ENCODE data around the gene TBC1D16. TPM values are rescaled to one million over a fixed set of nuclear protein-coding genes. Genes with fewer than 3 reads are reported as not detected.
A peak's percentile ranks its signal among the peaks of the same experiment; 100 is the strongest.

Gene TBC1D16
- total and polyA plus RNA-seq, 7 donors: 1.7 to 11.4 (median 6.5) TPM

DNA sequence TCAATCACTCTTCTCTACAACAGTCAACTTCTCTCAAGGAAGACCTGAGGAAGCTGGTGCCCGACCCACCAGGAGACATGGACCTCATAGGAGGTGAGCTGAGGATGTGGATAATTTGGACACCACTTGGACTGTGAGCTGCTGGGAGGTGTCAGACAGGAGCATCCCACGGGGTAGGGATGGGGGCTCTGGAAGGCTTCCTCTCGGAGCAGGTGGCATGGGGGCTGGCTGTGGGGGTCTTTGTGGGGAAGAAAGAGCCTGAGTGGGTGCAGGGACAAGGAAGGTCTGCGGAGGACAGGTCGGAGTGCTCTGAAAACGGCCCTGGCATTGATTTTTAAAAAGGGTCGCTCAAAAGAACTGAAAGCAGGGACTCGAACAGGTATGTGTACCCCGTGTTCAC lies 64.0 kb downstream of the TBC1D16 start:
- no peak for ATAC-seq
- Histone ChIP-seq H3K27me3 (ENCODE audit: insufficient read depth in 3 of 3, low read length in 2 of 3) (peaks cover 0 to 13% (median 3%) of the 10 kb centered on the region in 3 donors), H3K27ac (no peak overlapping the region), H3K36me3 (ENCODE audit: insufficient read depth in 1 of 2, low read depth in 1 of 2) (no peaks in the 10 kb centered on the region), H3K4me1 (no peaks in the 10 kb centered on the region), H3K9me3 (no peaks in the 10 kb centered on the region), H3K4me3 (no peak overlapping the region)
- intact Hi-C loops (cut with DNase I): loop anchor here in 1 of 2 donors (5.0 kb wide), 1 partner anchor 179 kb away; no protein-coding TSS in a partner anchor
- DNase-seq: no peak
- TF ChIP-seq CTCF (IDR thresholded peaks at IDR 0.05): no peak
- 91 to 96% (median 93%) methylated on average over 9 of the region's 9 CpGs for WGBS, 3 donors

- 62 to 64% (median 63%) methylated on average over 10 of the region's 10 CpGs for WGBS, 3 donors
- no peak for DNase-seq
- ATAC-seq: no peak
- no peaks in the 10 kb centered on the region for H3K9me3 ChIP-seq
- TF ChIP-seq CTCF (IDR thresholded peaks at IDR 0.05): peak; percentile 33
- no peak overlapping the region for H3K27ac ChIP-seq
- no peaks in the 10 kb centered on the region for H3K36me3 ChIP-seq (ENCODE audit: insufficient read depth in 1 of 2, low read depth in 1 of 2)
- H3K27me3 ChIP-seq (ENCODE audit: insufficient read depth in 3 of 3, low read length in 2 of 3): peaks cover 0 to 13% (median 0%) of the 10 kb centered on the region in 3 donors
- intact Hi-C loops (cut with DNase I): loop anchor here in 1 of 2 donors (5.0 kb wide), 1 partner anchor 178 kb away; no protein-coding TSS in a partner anchor
- H3K4me3 ChIP-seq: no peak overlapping the region
- no peaks in the 10 kb centered on the region for H3K4me1 ChIP-seq
Measured at GRCh38 chr17:79970576-79971068, 65.0 kb downstream of the TBC1D16 start.

DNA sequence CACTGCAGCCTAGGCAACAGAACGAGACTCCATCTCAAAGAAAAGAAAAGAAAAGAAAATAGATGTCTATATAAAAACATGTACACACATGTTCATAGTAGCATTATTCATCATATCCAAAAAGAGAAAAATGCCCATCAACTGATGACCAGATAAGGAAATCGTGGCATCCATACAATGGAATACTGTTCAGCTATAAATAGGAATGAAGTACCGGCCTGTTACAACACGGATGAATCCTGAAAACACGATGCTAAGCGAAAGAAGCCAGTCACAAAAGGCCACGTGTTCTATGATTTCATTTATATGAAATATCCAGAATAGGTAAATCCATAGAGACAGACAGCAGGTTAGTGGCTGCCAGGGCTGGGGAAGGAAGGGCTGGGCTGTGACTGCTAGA lies 65.8 kb downstream of the TBC1D16 start:
- Histone ChIP-seq H3K4me1 (no peaks in the 10 kb centered on the region), H3K4me3 (no peak overlapping the region), H3K36me3 (ENCODE audit: insufficient read depth in 1 of 2, low read depth in 1 of 2) (no peaks in the 10 kb centered on the region), H3K27me3 (ENCODE audit: insufficient read depth in 3 of 3, low read length in 2 of 3) (peaks cover 0 to 6% (median 0%) of the 10 kb centered on the region in 3 donors), H3K9me3 (no peaks in the 10 kb centered on the region), H3K27ac (no peak overlapping the region)
- no peak for TF ChIP-seq CTCF (IDR thresholded peaks at IDR 0.05)
- intact Hi-C loops (cut with DNase I): loop anchor here in 1 of 2 donors (5.0 kb wide), 1 partner anchor 178 kb away; no protein-coding TSS in a partner anchor
- WGBS, 3 donors: 78 to 90% (median 79%) methylated on average over 7 of the region's 7 CpGs
- DNase-seq (no peak), ATAC-seq (no peak)

DNA sequence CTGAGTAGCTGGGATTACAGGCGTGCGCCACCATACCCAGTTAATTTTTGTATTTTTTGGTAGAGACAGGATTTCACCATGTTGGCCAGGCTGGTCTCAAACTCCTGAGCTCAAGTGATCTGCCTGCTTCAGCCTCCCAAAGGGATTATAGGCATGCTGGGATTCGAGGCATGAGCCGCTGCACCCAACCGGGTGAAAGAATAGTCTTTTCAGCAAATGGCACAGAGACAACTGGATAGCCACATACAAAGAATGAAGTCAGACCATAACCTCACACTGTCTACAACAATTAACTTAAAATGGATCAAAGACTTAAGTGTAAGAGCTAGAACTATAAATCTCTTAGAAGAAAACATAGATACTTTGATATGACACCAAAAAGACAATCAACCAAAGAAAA lies 67.6 kb downstream of the TBC1D16 start:
- ATAC-seq (no peak), DNase-seq (peak in 1 of 2 donors; percentile 1)
- no peaks in the 10 kb centered on the region for H3K4me1 ChIP-seq
- H3K4me3 ChIP-seq: no peak overlapping the region
- 90 to 96% (median 94%) methylated on average over 5 of the region's 5 CpGs for WGBS, 3 donors
- no peaks in the 10 kb centered on the region for H3K9me3 ChIP-seq
- H3K36me3 ChIP-seq (ENCODE audit: insufficient read depth in 1 of 2, low read depth in 1 of 2): no peaks in the 10 kb centered on the region
- H3K27ac ChIP-seq: no peak overlapping the region
- intact Hi-C loops (cut with DNase I): no loop called here
- no peak for TF ChIP-seq CTCF (IDR thresholded peaks at IDR 0.05)
- H3K27me3 ChIP-seq (ENCODE audit: insufficient read depth in 3 of 3, low read length in 2 of 3): no peaks in the 10 kb centered on the region

DNA sequence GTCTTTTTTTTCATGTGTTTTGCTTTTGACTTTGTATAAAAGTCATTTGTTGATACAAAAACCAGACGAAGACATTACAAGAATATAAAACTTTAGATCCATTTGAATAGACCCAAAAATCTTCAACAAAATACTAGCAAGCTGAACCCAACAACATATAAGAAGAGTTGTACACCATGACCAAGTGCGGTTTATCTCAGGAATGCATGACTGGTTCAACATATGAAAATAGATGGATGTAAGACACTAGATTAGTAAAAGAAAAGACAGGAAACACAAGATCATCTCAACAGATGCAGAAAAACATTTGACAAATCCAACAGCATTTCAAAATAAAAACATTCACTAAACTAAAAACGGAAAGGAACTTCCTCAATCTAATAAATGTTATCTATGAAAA lies 69.0 kb downstream of the TBC1D16 start:
- no peak for TF ChIP-seq CTCF (IDR thresholded peaks at IDR 0.05)
- intact Hi-C loops (cut with DNase I): no loop called here
- WGBS, 3 donors: 79 to 80% (median 80%) methylated on average over 3 of the region's 3 CpGs
- no peak overlapping the region for H3K4me3 ChIP-seq
- no peaks in the 10 kb centered on the region for H3K4me1 ChIP-seq
- no peaks in the 10 kb centered on the region for H3K9me3 ChIP-seq
- no peak overlapping the region for H3K27ac ChIP-seq
- H3K36me3 ChIP-seq (ENCODE audit: insufficient read depth in 1 of 2, low read depth in 1 of 2): no peaks in the 10 kb centered on the region
- no peaks in the 10 kb centered on the region for H3K27me3 ChIP-seq (ENCODE audit: insufficient read depth in 3 of 3, low read length in 2 of 3)
- DNase-seq (no peak), ATAC-seq (no peak)
